BLaER1 (cell line): ENCODE results near the gene CDC42BPB.

Source experiments
- H3K27ac ChIP-seq: shearing (Covaris generic); formaldehyde crosslinking; 2 replicates; pipeline ENCODE4 v1.8.1; 2022
- H3K27me3 ChIP-seq: shearing (Covaris generic); formaldehyde crosslinking; 2 replicates; pipeline ENCODE4 v1.8.1; 2022
- H3K36me3 ChIP-seq: shearing (Covaris generic); formaldehyde crosslinking; 2 replicates; pipeline ENCODE4 v1.8.1; 2022
- H3K4me1 ChIP-seq: shearing (Covaris generic); formaldehyde crosslinking; 2 replicates; pipeline ENCODE4 v1.8.1; 2022
- H3K4me2 ChIP-seq: shearing (Covaris generic); formaldehyde crosslinking; 2 replicates; pipeline ENCODE4 v1.8.1; 2022
- H3K4me3 ChIP-seq: shearing (Covaris generic); formaldehyde crosslinking; 2 replicates; pipeline ENCODE4 v1.8.1; 2022
- H3K9ac ChIP-seq: shearing (Covaris generic); formaldehyde crosslinking; 2 replicates; pipeline ENCODE4 v1.8.1; 2022
- H3K9me3 ChIP-seq: shearing (Covaris generic); formaldehyde crosslinking; 2 replicates; pipeline ENCODE4 v1.8.1; 2022
- H4K20me1 ChIP-seq: shearing (Covaris generic); formaldehyde crosslinking; 2 replicates; pipeline ENCODE4 v1.8.1; 2022
- Cebpa-rat ChIP-seq: shearing (Covaris generic); IDR thresholded peaks from 2 replicates; pipeline ENCODE4 v1.8.1; 2022

Gene CDC42BPB

DNA sequence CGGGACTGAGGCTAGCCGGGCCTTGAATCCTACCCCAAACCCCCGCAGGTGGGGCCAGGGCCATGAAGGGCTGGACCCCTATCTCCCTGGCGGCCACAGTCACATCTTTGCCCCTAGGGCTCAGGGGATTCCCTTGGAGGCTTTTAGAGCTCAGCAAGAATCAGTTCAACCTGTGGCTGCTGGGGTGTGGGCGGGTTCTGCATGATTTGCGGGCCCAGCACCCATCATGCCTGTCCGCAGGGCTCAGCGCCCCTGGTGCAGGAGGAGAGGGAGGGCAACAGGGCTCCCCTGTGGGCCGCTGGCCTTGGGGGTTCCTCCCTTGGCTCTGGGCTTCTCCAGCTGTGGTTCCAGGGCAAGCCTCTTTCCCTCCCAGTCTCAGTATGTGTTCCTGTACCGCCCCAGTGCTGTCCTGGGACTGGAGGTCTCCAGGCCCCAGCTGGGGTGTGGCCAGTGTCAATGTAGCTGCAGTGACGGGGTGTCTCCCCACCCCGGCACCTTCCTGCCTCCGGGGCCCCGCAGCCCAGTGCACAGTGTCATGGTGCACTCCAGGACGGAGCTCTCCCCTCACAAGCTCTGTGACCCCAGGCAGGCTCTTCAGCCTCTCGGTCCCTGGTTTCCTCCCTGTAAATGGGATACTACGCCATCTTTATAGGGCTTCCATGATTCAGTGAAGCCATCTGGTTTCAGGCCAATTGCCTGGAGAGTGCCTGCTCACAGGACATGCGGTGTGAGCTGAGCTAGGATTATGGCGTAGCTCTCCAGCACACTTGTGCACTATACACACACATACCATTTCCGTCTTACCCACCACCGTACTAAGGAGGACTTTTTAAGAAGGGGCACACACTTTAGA is 16.8 kb upstream of the CDC42BPB start:
- Histone ChIP-seq H3K4me3 (no peak overlapping the region), H3K4me2 (peak overlapping the region; percentile 30; the same call in 1 of the 2 replicates), H3K9ac (0 out of 2 replicates have a peak overlapping the region, but pooled peaks have one; percentile 6), H3K36me3 (no peaks in the 10 kb centered on the region), H3K27me3 (no peaks in the 10 kb centered on the region), H4K20me1 (no peaks in the 10 kb centered on the region), H3K27ac (no peak overlapping the region), H3K4me1 (peaks cover 29% of the 10 kb centered on the region), H3K9me3 (no peaks in the 10 kb centered on the region)
- TF ChIP-seq Cebpa-rat: no peak

DNA sequence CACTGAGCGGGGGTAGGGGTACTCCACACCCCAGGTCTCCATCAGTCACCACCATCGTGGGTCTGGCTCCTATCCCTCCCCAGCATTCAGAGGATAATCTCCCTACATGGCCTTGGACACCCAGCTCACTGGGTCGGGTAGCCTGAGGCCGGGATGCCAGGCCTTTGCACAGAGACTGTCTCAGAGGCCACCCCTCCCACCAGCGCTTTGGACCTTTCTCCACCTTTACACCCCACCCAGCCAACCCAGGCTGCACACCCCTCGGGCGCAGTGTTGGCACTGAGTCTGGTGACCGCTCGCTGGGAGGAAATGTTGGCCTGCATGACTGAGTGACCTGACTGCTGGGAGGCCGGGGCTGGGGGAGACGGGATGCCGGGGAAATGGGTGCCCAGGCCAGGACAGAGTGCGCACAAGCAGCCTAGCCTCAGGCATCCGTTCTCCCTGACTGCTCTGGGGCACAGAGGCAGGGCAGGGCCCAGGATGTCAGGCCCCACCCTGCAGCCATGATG is 16.1 kb upstream of the CDC42BPB start:
- Histone ChIP-seq H3K36me3 (no peaks in the 10 kb centered on the region), H3K4me2 (peak overlapping the region; percentile 30; the same call in 1 of the 2 replicates), H3K4me3 (no peak overlapping the region), H3K4me1 (peaks cover 23% of the 10 kb centered on the region), H4K20me1 (no peaks in the 10 kb centered on the region), H3K9me3 (no peaks in the 10 kb centered on the region), H3K27me3 (no peaks in the 10 kb centered on the region), H3K27ac (no peak overlapping the region), H3K9ac (0 out of 2 replicates have a peak overlapping the region, but pooled peaks have one; percentile 6)
- no peak for TF ChIP-seq Cebpa-rat

GRCh38 chr14:103072595-103073366 is 15.4 kb upstream of the CDC42BPB start:
- Histone ChIP-seq H3K4me3 (no peak overlapping the region), H4K20me1 (no peaks in the 10 kb centered on the region), H3K27me3 (no peaks in the 10 kb centered on the region), H3K27ac (no peak overlapping the region), H3K9me3 (no peaks in the 10 kb centered on the region), H3K36me3 (no peaks in the 10 kb centered on the region), H3K4me1 (peaks cover 20% of the 10 kb centered on the region), H3K9ac (no peak overlapping the region), H3K4me2 (no peak overlapping the region)
- no peak for TF ChIP-seq Cebpa-rat

DNA sequence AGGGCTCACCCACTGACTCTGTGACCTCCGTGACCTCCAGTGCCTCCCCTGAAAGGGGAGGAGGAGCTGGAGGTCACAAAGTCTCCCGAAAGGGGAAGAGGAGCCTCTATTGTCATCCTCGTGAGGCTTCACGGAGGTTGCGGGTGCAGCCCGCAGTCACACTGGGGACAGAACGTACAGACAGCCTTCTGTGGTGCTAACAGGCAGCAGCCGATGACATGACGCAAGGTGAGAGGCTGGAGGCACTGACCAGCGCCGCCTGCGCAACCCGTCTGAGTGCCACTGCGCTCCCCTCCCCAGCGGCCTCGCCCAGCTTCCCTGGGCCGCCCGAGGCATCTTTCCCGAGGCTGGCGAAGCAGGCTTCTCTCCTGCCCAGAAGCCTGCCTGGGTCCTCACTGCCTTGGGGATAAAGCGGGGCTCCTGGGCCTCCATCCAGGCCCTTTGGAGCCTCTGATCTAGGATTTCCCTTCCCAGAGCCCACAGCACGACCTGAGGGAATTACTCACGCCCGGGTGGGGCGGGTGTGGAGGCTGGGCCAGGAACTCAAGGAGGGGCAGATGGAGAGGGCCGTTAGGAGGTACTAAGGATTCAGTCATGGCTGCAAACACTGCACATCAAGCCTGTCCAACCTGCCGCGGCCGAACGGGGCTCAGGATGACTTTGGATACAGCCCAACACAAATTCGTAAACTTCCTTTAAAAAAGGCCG is 14.3 kb upstream of the CDC42BPB start:
- H3K9me3 ChIP-seq: no peaks in the 10 kb centered on the region
- no peak overlapping the region for H3K27ac ChIP-seq
- H3K4me2 ChIP-seq: no peak overlapping the region
- no peaks in the 10 kb centered on the region for H4K20me1 ChIP-seq
- no peaks in the 10 kb centered on the region for H3K36me3 ChIP-seq
- H3K4me3 ChIP-seq: no peak overlapping the region
- peaks cover 20% of the 10 kb centered on the region for H3K4me1 ChIP-seq
- TF ChIP-seq Cebpa-rat: no peak
- no peak overlapping the region for H3K9ac ChIP-seq
- no peaks in the 10 kb centered on the region for H3K27me3 ChIP-seq

DNA sequence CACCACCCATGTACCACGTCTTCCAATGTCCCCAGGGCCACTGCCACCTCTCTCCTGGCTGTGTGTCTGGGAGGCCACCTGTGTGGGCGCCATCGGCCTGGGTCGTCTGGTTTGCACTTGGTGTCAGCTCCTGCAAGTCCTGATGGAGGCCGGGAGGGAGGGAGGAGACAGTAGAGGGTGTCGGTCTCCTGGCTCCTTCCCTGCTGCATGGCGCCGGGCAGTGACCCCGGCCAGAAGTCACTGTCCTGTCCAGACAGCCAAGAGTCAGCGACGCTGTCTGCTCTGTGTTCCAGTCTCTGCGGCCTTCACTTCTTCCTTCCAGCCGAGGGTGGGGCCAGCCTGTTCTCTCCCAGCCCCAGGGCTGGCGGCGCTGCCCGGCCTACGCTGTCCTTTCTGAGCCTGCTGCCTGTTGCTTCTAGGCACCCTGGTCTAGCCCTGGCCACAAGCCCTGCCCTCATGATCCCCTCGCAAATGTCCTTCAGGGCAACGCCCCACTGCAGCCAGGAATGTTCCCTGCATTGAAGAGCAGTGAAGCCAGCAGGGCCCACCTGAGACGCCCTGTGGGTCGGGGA is 13.7 kb upstream of the CDC42BPB start:
- H3K4me1 ChIP-seq: peaks cover 16% of the 10 kb centered on the region

DNA sequence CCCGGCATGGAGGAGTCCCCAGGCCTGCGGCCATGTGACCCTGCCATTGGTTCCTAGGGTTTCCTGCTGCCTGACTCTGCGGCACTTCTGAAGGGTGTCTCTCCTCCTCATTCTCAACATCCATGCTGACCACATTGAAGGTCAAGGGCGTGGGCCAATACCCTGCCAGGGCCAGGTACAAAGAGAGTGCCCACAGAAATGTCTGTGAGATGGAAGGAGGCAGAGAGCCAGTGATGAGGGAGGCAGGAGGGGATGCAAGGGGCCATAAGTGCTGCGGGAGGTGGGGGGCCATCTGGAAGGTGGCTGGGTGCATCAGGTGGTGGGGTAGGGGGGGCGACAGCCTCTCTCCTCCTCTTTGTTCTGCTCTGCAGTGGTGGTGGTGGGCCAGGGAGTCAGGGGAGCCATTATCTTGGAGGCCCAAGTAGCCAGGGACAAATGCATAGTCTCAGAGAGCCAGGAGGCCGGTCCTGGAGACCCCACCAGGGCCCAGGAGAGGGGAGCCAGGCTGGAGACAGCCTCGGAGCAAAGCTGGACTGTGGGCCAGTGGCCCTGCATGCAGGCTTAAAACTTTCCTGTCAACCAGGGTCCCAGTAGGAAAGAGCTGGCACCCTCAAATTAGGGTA is 13.0 kb upstream of the CDC42BPB start:
- Histone ChIP-seq H3K9ac (no peak overlapping the region), H3K4me3 (no peak overlapping the region)

More for the DNA sequence above, 13.7 kb upstream of the CDC42BPB start:
- H3K27ac ChIP-seq: no peak overlapping the region
- TF ChIP-seq Cebpa-rat: no peak
- no peaks in the 10 kb centered on the region for H3K27me3 ChIP-seq
- H4K20me1 ChIP-seq: no peaks in the 10 kb centered on the region
- no peaks in the 10 kb centered on the region for H3K36me3 ChIP-seq
- no peak overlapping the region for H3K9ac ChIP-seq
- no peak overlapping the region for H3K4me2 ChIP-seq
- no peak overlapping the region for H3K4me3 ChIP-seq
- H3K9me3 ChIP-seq: no peaks in the 10 kb centered on the region

DNA sequence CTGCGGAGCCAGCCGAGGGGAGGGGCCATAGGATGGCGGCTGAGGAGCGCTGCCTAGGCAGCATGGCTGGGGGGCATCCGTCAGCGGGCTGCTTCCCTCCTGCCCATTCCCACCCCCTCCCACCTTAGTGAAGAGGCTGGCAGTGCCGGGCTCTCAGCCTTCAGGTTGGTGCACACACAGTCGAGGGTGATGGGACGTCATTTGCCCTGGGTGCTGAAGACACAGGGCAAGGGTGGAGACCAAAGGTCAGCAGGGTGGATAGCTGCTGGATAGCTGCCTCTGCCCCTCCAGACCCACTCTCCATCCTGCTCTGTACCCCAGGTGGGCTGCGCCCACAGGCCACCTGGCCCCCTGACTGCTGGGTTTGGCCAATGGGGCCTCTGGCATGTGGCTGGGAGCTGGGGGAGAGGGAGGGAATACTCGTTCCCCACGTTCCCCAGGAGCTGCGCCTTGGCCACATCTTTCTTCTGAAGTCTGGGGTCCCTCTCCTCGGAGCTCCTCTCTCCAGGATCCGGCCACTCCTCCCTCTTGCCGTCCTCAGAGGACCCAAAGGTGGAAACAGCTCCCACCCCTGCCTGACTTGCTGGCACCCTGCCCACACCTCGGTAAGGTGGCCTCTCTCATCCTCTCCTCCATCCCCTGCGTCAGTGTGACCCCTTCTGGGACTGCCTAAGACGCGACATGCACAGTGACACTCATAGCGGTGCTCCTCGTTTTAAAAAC is 11.2 kb upstream of the CDC42BPB start:
- H3K4me3 ChIP-seq: no peak overlapping the region
- H3K9me3 ChIP-seq: no peaks in the 10 kb centered on the region
- H3K36me3 ChIP-seq: no peaks in the 10 kb centered on the region
- H3K4me2 ChIP-seq: no peak overlapping the region
- no peaks in the 10 kb centered on the region for H3K27me3 ChIP-seq
- no peak overlapping the region for H3K9ac ChIP-seq
- 0 out of 2 replicates have a peak, but pooled peaks cover under 1% of the 10 kb centered on the region for H3K4me1 ChIP-seq
- H3K27ac ChIP-seq: no peak overlapping the region
- no peaks in the 10 kb centered on the region for H4K20me1 ChIP-seq
- no peak for TF ChIP-seq Cebpa-rat

More for the DNA sequence above, 13.0 kb upstream of the CDC42BPB start:
- H4K20me1 ChIP-seq: no peaks in the 10 kb centered on the region
- no peak overlapping the region for H3K4me2 ChIP-seq
- no peaks in the 10 kb centered on the region for H3K9me3 ChIP-seq
- no peak overlapping the region for H3K27ac ChIP-seq
- H3K4me1 ChIP-seq: peaks cover 12% of the 10 kb centered on the region
- no peaks in the 10 kb centered on the region for H3K36me3 ChIP-seq
- TF ChIP-seq Cebpa-rat: no peak
- H3K27me3 ChIP-seq: no peaks in the 10 kb centered on the region

GRCh38 chr14:103067231-103067954 is 10.0 kb upstream of the CDC42BPB start:
- Histone ChIP-seq H3K9ac (no peak overlapping the region), H3K4me3 (no peak overlapping the region), H3K4me2 (no peak overlapping the region), H3K27me3 (no peaks in the 10 kb centered on the region), H3K4me1 (no peaks in the 10 kb centered on the region), H3K36me3 (no peaks in the 10 kb centered on the region), H3K9me3 (no peaks in the 10 kb centered on the region), H3K27ac (no peak overlapping the region), H4K20me1 (no peaks in the 10 kb centered on the region)
- TF ChIP-seq Cebpa-rat: no peak
